ENCODE data around the gene TOLLIP.

GRCh38 chr11:1230456-1231395, 78.7 kb downstream of the TOLLIP start:
- TF ChIP-seq ZC3H10 (CRISPR knock-in tag; IDR thresholded peaks at IDR 0.05) (no peak), ISL1 (CRISPR knock-in tag; IDR thresholded peaks at IDR 0.05) (no peak), PATZ1 (CRISPR knock-in tag; IDR thresholded peaks at IDR 0.05; ENCODE audit: borderline replicate concordance) (no peak), CSRNP3 (CRISPR knock-in tag; IDR thresholded peaks at IDR 0.05) (no peak), ZNF565 (CRISPR knock-in tag; conservative IDR thresholded peaks at IDR 0.05; ENCODE audit: low read depth) (no peak), RARB (CRISPR knock-in tag; IDR thresholded peaks at IDR 0.05) (no peak), ESRRG (CRISPR knock-in tag; IDR thresholded peaks at IDR 0.05) (no peak), ARNTL (CRISPR knock-in tag; IDR thresholded peaks at IDR 0.05; ENCODE audit: borderline replicate concordance, low read depth) (no peak), CSDC2 (CRISPR knock-in tag; IDR thresholded peaks at IDR 0.05) (no peak)
